Stomach smooth muscle (tissue), 2 donors: ENCODE data around the gene HHIPL1.

Experiments
- H3K27ac ChIP-seq: one replicate; pipeline ENCODE4 v1.7.0; 2013; ENCODE audit warnings: mild to moderate bottlenecking, low read length, inconsistent platforms
- H3K27me3 ChIP-seq, 2 donors: one replicate each; pipeline ENCODE4 v1.7.0; 2013; ENCODE audit warnings: low read length in 2 of 2; ENCODE audit not compliant: insufficient read depth in 2 of 2, control insufficient read depth in 1 of 2
- H3K36me3 ChIP-seq, 2 donors: one replicate each; pipeline ENCODE4 v1.7.0; 2013; ENCODE audit warnings: low read length in 2 of 2; ENCODE audit not compliant: control insufficient read depth in 2 of 2, insufficient read depth in 2 of 2
- H3K4me1 ChIP-seq: one replicate; pipeline ENCODE4 v1.7.0; 2013; ENCODE audit warnings: low read length; ENCODE audit not compliant: control insufficient read depth, insufficient read depth
- H3K4me3 ChIP-seq, 2 donors: one replicate each; pipeline ENCODE4 v1.7.0; 2013; ENCODE audit warnings: low read length in 2 of 2
- H3K9ac ChIP-seq, 2 donors: one replicate each; pipeline ENCODE4 v1.7.0; 2013; ENCODE audit warnings: low read length in 2 of 2, mild to moderate bottlenecking in 1 of 2
- H3K9me3 ChIP-seq, 2 donors: one replicate each; pipeline ENCODE4 v1.7.0; 2013; ENCODE audit warnings: low read length in 2 of 2; ENCODE audit not compliant: control insufficient read depth in 2 of 2
- donor health status: healthy.
- donor health status: Pancreatic carcinoma.

Gene HHIPL1

DNA sequence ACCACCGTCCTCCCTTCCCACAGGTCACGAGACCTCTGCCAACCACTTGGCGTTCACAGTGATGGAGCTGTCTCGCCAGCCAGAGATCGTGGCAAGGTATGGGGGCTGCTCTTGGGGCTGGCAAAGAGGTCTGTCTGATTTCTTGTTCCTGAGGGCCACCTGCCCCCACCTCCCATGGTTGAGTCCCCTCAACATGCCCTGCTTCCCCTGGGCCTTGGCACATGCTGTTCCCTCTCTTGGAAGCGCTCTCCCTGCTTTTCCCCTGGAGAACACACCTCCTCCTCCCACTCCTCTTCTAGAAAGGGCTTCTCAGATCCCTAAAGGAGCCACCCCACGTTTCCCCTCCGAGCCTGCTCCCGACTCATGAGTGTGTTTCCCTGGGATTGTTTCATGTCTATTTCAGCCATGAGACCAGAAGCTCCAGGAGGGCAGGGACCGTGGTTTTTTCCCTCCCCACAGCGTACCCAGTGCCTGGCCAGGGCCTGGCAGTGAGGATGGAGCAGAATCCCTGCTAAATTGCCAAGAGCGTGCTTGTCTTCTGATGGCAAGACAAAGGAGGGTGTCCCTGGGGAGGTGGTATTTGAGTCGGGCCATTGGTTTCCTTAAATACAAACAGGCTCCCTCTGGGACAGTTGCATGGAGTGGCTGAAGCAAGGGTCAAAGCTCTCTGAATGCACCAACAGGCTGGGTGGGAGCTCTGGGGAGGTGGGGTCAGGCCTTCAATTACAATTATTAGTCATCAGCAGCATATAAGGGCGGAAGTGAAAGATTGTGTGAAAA lies 73.3 kb downstream of the HHIPL1 start:
- Histone ChIP-seq H3K27ac (no peak overlapping the region), H3K4me3 (no peak overlapping the region), H3K36me3 (no peaks in the 10 kb centered on the region), H3K27me3 (no peaks in the 10 kb centered on the region), H3K9me3 (no peaks in the 10 kb centered on the region), H3K9ac (no peak overlapping the region), H3K4me1 (no peaks in the 10 kb centered on the region)

DNA sequence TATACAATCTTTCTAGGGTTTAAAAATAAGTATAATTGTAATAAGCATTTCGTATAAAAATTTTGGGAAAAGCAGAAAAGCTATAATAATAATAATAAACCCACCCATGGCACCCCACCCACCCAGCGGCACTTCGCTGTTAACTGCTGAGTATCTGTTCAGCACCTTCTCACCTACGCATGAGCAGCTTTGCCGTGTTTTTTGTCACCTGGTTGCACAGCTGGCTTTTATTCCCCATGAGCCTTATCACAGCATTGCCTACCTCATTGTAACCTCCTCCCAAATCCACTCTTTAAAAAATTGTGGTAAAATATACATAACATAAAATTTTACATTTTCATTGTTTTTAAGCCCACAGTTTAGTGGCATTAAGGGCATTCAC lies 73.9 kb downstream of the HHIPL1 start:
- Histone ChIP-seq H3K9me3 (no peaks in the 10 kb centered on the region), H3K36me3 (no peaks in the 10 kb centered on the region), H3K27ac (no peak overlapping the region), H3K4me1 (no peaks in the 10 kb centered on the region), H3K27me3 (no peaks in the 10 kb centered on the region), H3K4me3 (no peak overlapping the region), H3K9ac (no peak overlapping the region)

DNA sequence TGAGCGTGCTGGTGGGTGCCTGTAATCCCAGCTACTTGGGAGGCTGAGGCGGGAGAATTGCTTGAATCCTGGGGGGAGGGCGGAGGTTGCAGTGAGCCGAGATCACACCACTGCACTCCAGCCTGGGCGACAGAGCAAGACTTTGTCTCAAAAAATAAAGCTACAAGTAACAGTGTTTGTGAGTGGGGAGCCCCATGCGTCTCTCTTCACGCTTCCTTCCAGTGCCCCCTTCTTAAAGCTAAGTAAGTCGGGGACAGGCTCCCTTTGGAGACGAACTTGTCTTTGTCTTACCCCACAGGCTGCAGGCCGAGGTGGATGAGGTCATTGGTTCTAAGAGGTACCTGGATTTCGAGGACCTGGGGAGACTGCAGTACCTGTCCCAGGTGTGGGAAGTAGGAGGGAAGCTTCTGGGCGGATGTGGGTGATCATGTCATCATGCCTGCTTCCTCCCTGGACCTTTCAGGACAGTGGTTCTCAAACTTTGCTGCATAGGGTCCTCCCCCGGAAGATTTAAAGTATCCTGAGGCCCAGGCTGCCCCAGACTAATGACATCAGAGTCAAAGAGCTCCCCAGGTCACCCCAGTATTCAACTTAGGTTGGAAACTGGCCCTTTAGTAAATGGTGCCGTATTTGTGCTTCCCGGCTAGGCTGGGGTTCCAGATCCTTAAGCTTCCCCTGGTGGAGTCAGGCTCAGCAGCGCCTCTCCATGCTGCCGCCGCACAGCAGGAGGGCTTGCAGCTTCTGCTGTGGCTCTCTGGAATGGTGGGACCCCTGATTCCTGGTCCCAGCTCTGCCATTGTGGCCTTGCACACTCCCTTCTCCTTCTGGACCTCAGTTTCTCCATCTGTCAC lies 76.2 kb downstream of the HHIPL1 start:
- Histone ChIP-seq H3K4me3 (no peak overlapping the region), H3K27ac (no peak overlapping the region), H3K27me3 (no peaks in the 10 kb centered on the region), H3K9ac (no peak overlapping the region), H3K36me3 (no peaks in the 10 kb centered on the region), H3K4me1 (no peaks in the 10 kb centered on the region), H3K9me3 (no peaks in the 10 kb centered on the region)

DNA sequence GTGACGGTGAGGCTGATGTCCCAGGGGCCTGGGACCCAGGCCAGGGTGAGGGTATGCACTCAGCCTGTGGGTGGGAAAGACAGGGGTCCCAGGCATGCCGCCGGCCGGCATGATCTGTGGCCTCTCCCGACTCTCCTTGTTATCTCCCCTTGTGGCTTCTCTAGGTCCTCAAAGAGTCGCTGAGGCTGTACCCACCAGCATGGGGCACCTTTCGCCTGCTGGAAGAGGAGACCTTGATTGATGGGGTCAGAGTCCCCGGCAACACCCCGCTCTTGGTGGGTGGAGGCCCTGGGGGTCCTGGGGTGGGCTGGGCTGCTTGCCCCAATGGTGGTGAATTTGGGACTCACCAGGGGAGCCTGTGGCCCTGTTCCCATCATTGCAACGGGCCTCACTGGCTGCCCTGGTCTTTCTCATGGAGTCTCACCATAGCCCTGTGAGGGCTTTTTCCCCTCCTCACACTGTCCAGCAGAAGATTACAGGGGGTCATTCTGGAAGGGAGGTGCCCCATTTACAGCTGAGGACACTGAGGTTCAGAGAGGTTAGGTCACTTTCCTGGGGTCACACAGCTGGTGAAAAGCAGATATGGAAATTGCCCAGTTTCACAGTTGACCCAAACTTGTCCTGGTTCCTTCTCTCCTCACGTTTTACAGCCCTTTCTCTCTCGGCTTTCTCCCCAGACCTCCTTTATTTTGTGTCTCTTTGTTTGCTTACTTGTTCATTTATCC lies 77.0 kb downstream of the HHIPL1 start:
- H3K36me3 ChIP-seq, result no peaks in the 10 kb centered on the region
- H3K27me3 ChIP-seq, result no peaks in the 10 kb centered on the region
- no peaks in the 10 kb centered on the region for H3K9me3 ChIP-seq
- no peaks in the 10 kb centered on the region for H3K4me1 ChIP-seq
- H3K27ac ChIP-seq, result no peak overlapping the region
- no peak overlapping the region for H3K4me3 ChIP-seq
- no peak overlapping the region for H3K9ac ChIP-seq

DNA sequence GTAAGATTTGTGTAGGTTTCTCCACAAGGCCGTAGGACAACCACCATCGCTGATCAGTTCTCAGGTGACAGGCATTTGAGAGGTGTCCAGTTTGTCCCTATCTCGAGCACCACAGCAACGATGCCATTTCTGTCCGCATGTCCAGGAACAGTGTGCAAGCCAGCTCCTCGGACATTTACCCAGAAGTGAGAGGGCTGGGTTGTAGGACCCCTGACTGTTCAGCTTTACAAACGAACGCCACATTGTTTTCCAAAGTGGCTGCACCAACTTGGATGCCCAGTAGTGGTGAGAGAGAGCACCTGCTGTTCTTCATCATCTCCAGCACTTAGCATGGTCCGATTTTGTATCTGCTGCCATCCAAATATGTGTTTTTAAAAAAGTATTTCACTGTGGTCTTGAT lies 77.8 kb downstream of the HHIPL1 start:
- Histone ChIP-seq H3K4me1 (no peaks in the 10 kb centered on the region), H3K9ac (no peak overlapping the region), H3K27ac (no peak overlapping the region), H3K27me3 (no peaks in the 10 kb centered on the region), H3K4me3 (no peak overlapping the region), H3K9me3 (no peaks in the 10 kb centered on the region), H3K36me3 (no peaks in the 10 kb centered on the region)

DNA sequence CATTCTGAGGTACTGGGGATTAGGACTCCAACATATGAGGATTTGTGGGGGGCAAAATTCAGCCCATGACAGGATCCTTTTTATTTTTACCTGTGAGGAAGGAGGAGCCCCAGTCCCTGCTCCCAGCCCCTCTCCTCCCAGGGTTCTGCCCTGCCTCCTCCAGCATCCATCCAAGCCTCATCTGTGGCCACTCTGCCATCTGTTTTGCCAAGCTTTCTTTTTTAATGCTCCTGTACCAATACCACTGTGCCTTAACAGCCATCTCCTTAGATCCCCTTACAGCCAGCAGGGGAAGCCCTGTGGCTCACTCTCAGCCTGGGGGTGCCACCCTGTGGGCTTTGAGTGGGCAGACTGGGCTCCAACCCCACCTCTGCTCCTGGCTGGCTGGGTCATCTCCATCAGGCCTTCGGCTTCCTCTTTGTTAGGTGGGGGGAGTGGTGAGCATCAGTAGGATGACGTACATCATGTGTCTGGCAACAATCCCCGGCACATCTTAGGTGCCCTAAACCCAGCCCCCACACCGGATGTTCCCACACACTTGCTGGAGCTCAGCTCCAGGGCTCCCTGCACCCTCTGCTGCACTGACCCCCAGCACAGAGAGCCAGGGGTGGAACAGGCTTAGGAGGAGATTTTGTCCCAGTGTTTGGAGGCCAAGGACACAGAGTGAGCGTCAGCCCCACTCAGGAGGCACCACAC lies 79.4 kb downstream of the HHIPL1 start:
- Histone ChIP-seq H3K4me3 (no peak overlapping the region), H3K9ac (no peak overlapping the region), H3K36me3 (no peaks in the 10 kb centered on the region), H3K27me3 (no peaks in the 10 kb centered on the region), H3K4me1 (no peaks in the 10 kb centered on the region), H3K9me3 (no peaks in the 10 kb centered on the region), H3K27ac (no peak overlapping the region)

DNA sequence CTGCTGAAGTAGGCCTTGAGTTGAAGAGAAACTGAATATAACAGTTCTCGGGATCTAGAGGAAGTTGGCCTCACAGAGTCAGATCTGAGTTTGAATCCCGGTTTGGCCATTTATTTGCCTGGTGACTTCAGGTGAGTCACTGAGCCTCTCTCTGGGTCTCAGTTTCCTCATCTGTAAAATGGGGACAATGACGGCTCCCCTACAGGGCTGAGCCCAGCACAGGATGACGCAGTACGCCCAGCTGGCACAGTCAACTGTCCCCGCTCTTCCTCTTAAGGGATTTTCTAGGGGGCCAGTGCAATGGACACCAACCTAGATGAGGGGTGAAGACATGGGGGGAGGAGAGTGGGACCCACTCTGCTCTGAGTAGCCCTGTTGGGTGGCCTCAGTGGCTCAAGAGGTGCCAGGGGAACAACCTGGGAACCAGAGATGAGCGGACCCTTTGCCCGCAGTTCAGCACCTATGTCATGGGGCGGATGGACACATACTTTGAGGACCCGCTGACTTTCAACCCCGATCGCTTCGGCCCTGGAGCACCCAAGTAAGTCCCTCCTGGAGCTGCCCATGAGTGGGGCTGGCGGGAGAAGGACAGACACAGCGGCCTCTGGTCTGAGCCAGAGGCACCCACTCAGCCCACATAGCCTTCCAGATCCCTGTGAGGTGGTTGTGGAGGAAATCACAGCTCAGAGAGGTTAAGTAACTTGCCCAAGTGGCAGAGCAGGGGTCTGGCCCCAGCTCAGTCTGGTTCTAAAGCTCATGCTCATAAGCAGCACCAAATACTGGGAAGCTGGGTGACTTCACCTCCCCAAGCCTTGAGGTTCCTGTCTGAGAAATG lies 80.2 kb downstream of the HHIPL1 start:
- Histone ChIP-seq H3K4me3 (no peak overlapping the region), H3K9ac (no peak overlapping the region)

DNA sequence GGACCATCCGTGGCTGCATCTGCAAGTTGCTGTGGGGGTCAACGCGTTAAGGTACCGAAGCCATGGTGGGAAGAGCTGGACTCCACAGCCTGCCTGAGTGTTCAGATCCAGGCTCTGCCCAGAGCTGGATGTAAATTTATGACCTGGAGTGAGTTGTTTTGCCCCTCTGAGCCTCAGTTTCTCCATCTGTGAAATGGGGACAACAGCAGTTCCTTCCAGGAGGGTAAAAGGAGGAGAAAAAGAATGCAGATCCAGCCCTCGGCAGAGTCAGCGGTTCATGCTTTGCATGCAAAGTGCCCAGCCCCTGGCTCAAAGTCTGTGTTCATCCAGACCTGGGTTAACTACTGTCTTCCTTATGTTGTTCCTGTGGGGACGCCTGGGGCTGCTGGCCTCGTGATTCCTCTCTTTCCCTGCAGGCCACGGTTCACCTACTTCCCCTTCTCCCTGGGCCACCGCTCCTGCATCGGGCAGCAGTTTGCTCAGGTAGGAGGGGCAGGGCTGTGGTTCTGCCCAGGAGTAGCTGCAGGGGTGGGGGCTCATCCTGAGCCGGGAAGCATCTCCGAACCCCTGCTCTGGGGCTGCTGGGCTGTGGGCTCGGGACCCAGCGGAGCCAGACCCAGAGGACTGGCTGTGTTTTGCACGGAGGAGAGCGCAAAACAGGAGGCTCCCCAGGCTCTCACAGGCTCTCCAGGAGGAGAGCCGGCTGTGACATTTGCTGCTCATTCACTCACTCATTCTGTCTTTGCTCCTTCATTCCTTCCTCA lies 81.0 kb downstream of the HHIPL1 start:
- no peaks in the 10 kb centered on the region for H3K9me3 ChIP-seq
- H3K27me3 ChIP-seq, result no peaks in the 10 kb centered on the region
- no peaks in the 10 kb centered on the region for H3K36me3 ChIP-seq
- H3K4me1 ChIP-seq, result peaks cover 13% of the 10 kb centered on the region
- no peak overlapping the region for H3K4me3 ChIP-seq
- H3K9ac ChIP-seq, result no peak overlapping the region
- no peak overlapping the region for H3K27ac ChIP-seq

More for the DNA sequence above, 80.2 kb downstream of the HHIPL1 start:
- H3K4me1 ChIP-seq, result peaks cover 6% of the 10 kb centered on the region
- no peaks in the 10 kb centered on the region for H3K27me3 ChIP-seq
- no peaks in the 10 kb centered on the region for H3K9me3 ChIP-seq
- H3K36me3 ChIP-seq, result no peaks in the 10 kb centered on the region
- no peak overlapping the region for H3K27ac ChIP-seq

DNA sequence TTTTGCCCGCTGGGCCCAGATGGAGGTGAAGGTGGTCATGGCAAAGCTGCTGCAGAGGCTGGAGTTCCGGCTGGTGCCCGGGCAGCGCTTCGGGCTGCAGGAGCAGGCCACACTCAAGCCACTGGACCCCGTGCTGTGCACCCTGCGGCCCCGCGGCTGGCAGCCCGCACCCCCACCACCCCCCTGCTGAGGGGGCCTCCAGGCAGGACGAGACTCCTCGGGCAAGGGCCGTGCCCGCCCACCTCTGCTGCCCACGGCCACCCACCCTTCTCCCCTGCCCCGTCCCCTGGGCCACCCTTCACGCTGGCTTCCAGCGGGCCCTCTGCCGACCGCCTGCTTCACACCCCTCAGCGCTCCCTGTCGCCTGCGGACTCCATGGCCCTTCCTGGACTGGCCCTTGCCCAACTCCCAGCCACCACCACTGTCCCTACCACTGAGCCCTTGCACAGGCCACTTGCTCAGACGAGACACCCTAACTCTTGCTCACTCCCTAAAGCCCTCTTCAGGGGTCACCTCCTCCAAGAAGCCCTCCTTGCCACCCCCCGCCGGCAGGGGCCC lies 81.7 kb downstream of the HHIPL1 start:
- peaks cover 20% of the 10 kb centered on the region for H3K4me1 ChIP-seq
- no peaks in the 10 kb centered on the region for H3K9me3 ChIP-seq
- no peak overlapping the region for H3K27ac ChIP-seq
- H3K27me3 ChIP-seq, result no peaks in the 10 kb centered on the region
- no peak overlapping the region for H3K4me3 ChIP-seq
- H3K36me3 ChIP-seq, result no peaks in the 10 kb centered on the region
- no peak overlapping the region for H3K9ac ChIP-seq
